ENCODE results near the gene TNFRSF9.

The TNFRSF9 gene

DNA sequence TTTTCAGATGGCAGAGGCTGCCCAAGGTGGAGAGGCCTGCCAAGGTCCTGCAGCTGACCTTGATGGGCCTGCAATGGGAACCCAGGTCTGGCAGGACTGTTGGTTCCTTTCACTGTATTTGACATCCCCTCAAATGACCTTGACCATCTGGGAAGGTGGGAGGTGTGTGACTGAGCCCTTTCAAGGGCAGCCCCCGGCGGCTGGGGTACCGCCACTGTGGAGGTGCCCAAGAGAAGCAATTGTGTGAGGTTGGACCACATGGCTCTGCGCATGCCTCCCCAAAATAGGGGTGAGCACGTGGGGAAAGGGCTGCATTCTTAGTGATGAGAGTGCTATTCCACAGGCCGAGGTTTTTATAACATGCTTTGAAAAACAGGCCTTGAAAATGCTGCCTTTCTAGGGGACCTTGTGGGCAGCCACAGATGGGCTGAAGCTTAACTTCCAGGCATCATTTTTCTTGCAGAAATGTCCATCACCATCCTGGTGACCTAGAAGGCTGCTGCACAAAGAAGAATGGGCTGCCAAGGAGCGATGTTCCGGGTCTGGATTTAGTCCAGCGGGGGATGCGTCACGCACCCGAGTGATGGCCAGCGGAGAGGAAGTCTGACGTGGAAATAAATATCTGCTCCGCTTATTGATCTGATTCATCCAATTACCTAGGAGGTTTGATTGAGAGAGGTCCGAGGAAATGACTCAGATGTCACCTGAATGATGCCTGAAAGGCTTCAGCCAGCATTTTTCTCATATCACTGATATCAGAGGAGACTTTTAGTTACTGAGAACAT, 71.3 kb downstream of the TNFRSF9 start:
- no peak for DNase-seq (ENCODE audit: low spot score)

DNA sequence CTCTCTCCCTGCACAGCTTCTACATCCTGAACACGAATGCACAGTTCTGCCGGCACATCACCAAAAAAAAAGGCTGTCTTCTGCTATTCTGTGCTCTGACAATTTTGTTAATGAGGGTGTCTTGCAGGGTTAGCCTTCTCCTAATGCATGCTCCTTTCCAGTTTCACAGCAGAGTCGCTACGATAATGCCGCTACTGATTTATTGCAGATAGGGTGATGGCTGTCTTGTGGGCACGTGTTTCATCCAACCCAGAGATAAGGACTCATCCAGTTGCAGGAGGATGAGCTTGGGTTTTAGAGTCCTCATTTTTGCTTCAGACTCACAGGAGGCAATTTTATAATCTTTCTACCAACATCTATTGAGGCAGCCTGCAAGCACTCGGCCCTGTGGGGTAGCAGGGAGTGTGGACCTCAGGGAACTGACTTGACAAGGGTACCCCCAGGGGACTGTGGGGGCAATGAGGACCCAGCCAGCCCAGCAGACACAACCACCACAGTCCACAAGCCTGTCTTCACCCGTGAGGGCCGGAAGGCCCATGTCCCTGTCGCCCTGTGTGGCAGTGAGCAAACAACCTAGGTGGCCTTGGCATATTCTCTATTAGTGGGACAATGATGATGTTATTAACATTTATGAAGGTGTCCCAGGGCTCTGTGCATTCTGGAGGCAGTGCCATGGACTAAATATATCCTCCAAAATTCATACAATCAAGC, 72.4 kb downstream of the TNFRSF9 start:
- no peak for DNase-seq (ENCODE audit: low spot score)

DNA sequence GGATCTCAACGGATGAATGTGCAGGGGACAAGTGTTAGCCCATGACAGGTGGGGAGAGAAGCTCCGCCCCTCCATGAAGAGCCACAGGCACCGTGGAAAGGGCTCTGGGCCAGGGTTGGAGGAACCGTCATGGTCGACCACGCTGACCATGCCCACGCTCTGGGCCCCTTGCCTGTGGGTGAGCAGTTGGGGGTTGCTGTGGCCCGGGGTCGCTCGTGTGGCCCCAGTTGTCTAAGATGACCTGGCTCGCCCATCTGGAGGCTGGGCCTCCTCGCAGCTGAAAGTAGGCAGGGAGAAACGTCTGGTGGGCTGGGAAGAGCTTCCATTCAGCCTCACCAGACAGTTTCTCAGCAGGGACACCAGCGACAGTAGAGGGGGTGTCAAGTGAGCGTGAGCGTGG, 74.7 kb downstream of the TNFRSF9 start:
- DNase-seq (ENCODE audit: low spot score): no peak

Measured in GM03348 (cell line).